A549 treated with CpdA at 1 μM for 4 hours (cell line): ENCODE results near the gene ATP5ME. TPM values are rescaled to one million over a fixed set of nuclear protein-coding genes. Genes with fewer than 3 reads are reported as not detected.

Source experiments
- total RNA-seq: library from RNA; stranded (reverse); fragments of 200-300 nt; extraction: Qiagen RNA extraction; gene quantifications from 5 replicates; pipeline ENCODE4 v1.2.3, GENCODE V29; 2022; ENCODE audit warnings: low read depth

The ATP5ME gene
- total RNA-seq = 349 to 448 TPM (median 380 TPM) in 5 replicates

GRCh38 chr4:674172-675035 is at the start of gene ATP5ME, which contains the start of gene MYL5:
Gene ATP5ME (minus strand): TSS chr4:674276. CDS start chr4:674247, 29 bp downstream.
Gene MYL5 (plus strand): TSS chr4:674542. CDS start chr4:678027, 3,485 bp downstream.

GRCh38 chr4:705278-706082 is 31.4 kb upstream of the ATP5ME start, which contains the start of gene PCGF3:
Gene PCGF3 (plus strand): TSS chr4:705832. CDS start chr4:733681, 27,849 bp downstream.

GRCh38 chr4:688854-689681 is 15.0 kb upstream of the ATP5ME start, which contains the start of gene SLC49A3:
Gene SLC49A3 (minus strand): TSS chr4:689151. CDS start chr4:689127, 24 bp downstream.

GRCh38 chr4:624705-625590 is 49.1 kb downstream of the ATP5ME start, which contains the start of gene PDE6B:
Gene PDE6B (plus strand): TSS chr4:625573. CDS start chr4:625627, 54 bp downstream.

Other genes starting within 250 kb of the ATP5ME start
- 12.9 to 18.6 TPM (median 13.9 TPM) in 5 replicates for gene ZNF721, start 175.1 kb downstream of the ATP5ME start, total RNA-seq
- 19.7 to 26.2 TPM (median 25.2 TPM) in 5 replicates for gene PIGG, start 175.1 kb downstream of the ATP5ME start, total RNA-seq
- not detected in 5 replicates for gene TMEM271, start 98.0 kb downstream of the ATP5ME start, total RNA-seq
- not detected in 5 replicates for gene PDE6B, start 48.7 kb downstream of the ATP5ME start, total RNA-seq
- gene MYL5, start 266 bp upstream of the ATP5ME start, total RNA-seq = 7.7 to 12.7 TPM (median 11.2 TPM) in 5 replicates
- 0.10 to 0.42 TPM (median 0.20 TPM) in 5 replicates for gene SLC49A3, start 14.9 kb upstream of the ATP5ME start, total RNA-seq
- gene PCGF3, start 31.6 kb upstream of the ATP5ME start, total RNA-seq = 14.4 to 23.1 TPM (median 21.0 TPM) in 5 replicates
- gene CPLX1, start 151.9 kb upstream of the ATP5ME start, total RNA-seq = 0.57 to 0.93 TPM (median 0.69 TPM) in 5 replicates